Activated naive CD4-positive, alpha-beta T cell treated with anti-CD3 and anti-CD28 coated beads, Interleukin-2, amount 50 U/mL, for 16 hours (primary cell): Measurements from ENCODE around the gene CHMP2A.

ENCODE experiments used
- DNase-seq: peaks from one replicate; pipeline ENCODE4 v3.0.0-alpha.2; 2020

CHMP2A gene

DNA sequence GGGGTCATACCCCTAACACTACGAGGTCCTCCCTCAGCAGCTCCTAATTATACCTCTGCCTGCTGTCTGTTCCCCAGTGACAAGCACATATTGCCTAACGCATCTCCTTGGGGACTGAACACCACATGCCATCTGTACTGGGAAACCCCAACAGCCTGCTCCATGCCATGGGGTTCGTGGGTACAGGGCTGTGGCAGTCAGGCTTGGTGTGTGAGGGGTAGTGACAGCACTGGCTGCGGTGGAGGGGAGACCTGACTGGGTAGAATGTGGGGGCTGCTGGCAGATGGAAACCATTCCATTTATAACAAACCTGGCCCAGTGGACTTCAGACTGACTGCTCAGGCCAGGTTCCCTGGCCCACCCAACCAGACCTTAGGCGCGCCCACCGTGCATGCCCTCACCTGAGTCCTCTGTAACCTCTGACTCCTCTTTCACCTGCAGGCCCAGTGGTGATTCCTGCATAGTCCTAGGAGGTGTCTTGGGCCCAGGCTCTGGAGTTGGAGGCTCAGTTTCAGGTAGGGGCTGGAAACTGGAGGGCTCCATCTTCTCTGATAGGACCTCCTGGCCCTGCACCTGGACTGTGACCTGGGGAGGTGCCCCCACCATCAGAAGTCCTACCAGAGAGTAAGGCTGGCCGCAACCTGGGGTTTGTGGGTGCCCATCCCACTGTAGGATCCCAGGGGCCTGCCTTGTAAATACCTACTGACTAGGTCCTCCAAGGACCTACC lies 15.2 kb upstream of the CHMP2A start:
- no peak for DNase-seq

GRCh38 chr19:58569191-58569942 lies 14.5 kb upstream of the CHMP2A start:
- no peak for DNase-seq

- no peak for DNase-seq
Observed at GRCh38 chr19:58568453-58569130, 13.7 kb upstream of the CHMP2A start.

GRCh38 chr19:58566989-58567388 lies 12.1 kb upstream of the CHMP2A start:
- no peak for DNase-seq

GRCh38 chr19:58563823-58564222 lies 8.9 kb upstream of the CHMP2A start:
- DNase-seq, result no peak

DNA sequence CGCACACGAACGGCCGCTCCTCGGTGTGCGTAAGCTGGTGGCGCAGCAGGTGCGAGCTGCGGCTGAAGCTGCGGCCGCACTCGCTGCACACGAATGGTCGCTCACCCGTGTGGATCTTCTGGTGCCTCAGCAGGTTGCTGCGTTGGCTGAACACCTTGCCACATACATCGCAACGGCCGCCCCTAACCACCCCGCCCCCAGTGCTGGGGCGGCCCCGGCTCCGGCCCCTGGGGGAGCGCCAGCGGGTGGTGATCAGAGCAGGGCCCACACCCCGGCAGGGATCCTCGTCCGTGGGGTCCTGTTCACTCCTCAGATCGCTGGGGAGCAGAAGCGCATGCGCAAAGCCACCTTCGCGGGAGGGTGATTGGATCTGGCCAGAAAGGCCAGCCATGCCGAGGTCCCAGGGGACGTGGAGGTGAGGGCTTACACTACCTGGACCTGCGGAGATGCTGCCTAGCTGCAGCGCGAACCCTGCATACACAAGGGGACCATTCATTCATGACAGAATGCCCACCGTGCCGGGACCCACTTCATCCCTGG lies 8.2 kb upstream of the CHMP2A start:
- no peak for DNase-seq

DNA sequence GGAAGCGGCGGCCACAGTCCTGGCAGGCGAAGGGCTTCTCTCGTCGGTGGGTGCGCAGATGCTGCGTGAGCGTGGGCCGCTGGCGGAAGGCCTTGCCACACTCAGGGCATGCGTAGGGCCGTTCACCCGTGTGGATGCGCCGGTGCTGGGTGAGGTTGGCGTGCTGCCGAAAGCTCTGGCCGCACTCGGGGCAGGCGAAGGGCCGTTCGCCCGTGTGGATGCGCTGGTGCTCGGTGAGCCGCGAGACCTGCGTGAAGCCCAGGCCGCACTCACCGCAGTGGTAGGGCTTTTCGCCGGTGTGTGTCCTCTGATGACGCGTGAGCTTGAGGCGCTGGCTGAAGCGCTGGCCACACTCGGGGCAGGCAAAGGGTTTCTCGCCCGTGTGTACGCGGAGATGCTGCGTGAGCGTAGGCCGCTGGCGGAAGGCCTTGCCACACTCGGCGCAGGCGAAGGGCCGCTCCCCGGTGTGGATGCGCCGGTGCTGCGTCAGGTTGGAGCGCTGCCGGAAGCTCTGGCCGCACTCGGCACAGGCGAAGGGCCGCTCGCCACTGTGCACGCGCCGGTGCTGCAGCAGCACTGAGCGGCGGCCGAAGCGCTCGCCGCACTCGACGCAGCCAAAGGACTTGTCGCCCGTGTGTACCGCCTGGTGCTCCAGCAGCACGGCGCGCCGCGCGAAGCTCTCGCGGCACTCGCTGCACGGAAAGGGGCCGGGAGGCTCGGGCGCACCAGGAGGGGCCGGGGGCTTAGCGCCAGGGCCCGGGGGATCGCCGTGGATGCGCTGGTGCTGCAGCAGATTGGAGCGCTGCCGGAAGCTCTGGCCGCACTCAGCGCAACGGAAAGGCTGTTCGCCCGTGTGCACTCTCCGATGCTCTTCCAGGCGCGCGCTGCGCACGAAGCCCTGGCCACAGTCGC lies 7.5 kb upstream of the CHMP2A start:
- DNase-seq, result no peak

DNA sequence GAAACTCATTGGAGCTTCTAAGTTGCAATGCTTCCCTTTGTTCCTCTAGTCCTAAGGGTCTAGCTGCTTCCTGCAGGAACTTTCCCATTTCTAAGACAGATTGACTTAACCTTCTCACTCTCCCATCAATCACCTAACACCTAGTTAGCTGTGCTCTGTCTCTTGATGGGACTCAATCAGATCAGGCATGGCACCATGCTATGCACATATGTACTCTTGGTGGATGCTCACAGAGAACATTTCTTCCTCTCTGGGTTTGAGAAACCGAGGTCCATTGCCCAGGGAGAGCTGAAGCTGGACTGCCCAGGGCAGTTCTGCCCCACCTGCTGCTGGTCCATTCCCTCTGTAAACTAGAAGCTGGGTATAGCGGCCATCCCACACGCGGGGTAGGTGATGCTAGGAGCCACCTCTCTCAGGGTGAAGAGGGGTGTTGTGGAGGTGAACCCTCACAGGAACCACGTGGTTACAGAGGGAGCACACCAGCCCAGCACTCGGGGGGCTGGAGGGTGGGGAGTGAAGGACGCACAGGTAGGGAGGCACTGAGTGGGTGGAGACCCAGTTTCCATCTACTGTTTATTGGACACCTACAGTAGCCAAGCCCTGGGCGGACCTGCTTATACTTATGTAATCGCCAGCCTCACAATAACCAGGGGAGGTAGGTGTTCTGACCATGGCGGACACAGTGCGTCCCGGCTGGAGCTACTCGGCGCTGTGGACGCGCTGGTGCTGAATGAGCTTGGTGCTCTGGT lies 6.6 kb upstream of the CHMP2A start:
- DNase-seq, result no peak

DNA sequence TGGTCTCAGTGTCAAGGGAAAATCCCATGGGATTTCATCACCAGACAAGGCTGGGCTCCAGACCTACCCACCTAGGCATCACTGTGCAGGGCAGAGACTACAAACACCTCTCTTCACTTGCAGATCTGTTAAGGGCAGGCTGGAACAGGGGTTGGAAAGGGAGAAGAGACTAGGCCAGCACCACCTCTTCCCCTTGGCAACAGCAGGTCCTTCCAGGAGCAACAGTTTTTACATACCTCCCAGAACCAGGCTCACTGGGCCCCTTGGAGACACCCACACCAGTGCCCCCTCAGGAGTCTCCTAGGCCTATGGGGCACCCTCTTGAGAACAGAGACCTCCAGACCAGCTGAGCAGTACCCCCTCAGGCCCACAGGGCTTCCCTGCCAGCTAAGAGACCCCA lies 6.0 kb upstream of the CHMP2A start:
- DNase-seq, result no peak

DNA sequence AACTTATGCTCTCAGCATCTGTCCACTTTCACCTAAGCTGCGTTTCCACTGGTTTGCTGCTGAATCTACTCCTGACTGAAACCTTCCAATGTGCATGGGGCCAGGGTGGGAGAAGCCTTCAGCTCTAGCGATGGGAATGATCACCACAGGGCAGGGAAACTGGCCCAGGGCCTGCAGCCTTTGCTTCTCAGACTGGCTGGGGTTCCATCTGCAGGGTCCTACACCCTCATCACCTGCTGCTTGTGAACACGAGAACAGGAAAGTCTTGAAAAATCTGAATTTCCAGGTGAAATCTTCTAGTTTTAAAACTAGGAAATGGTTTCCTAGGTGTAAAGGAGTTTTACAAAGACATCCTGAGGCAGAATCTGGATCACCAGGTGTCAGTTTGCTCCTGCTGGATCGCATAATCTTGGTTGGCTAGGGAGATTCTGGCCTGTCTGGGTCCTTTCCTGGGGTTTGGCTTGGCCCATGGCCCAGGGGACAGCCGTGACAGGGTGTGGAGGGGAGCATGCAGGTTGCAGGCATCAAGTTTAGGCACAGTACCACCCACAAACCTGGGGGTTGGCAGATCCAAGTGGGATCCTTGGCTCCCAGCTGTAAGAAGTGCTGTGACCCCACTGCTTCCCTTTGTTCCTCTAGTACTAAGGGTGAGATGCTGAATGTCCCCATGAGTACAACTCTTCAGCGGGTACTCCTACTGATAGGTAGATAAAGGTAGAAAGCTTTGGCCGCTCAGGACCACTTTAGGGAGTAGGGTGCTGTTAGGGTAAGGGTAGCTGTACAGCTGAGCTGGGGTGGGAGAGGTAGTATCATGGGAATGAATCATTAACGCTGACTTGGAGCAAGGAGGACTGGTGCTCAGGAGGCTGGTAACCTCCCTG lies 5.3 kb upstream of the CHMP2A start:
- no peak for DNase-seq

- peak; percentile 51 for DNase-seq
Observed at GRCh38 chr19:58559275-58560006, 4.5 kb upstream of the CHMP2A start.

GRCh38 chr19:58558623-58559274 lies 3.8 kb upstream of the CHMP2A start:
- peak; percentile 100 for DNase-seq

DNA sequence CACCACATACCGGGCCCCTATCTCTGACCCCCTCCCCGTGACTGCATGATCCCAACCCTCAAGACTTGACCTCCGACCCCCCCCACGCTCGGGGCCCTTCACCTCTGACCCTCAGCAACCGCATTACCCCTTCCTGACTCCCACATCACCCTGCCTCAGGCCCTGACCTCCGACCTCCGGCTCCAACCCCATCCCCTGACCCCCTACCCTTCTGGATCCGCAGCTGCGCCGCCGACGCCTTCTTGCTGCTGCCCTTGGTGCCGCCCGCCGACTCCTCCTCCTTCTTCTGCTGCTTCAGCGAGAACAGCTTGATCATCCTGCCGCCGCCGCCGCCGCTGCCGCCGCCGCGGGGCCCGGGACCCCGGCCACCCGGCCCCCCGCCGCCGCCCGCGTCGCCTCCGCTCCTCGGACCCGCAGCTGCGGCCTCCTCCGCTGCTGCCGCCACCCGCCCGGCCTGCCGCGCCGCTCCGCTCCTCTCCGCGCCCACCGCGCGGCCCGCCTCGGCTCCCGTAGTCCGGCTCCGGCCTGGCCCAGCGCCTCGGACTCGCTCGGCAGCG lies 3.2 kb upstream of the CHMP2A start, which contains the start of gene UBE2M:
Gene UBE2M, minus strand, starts transcription at position 546 of the 557 bp plus-strand sequence. Its CDS starts 230 bp downstream, at position 316.
- peak; percentile 72 for DNase-seq

DNA sequence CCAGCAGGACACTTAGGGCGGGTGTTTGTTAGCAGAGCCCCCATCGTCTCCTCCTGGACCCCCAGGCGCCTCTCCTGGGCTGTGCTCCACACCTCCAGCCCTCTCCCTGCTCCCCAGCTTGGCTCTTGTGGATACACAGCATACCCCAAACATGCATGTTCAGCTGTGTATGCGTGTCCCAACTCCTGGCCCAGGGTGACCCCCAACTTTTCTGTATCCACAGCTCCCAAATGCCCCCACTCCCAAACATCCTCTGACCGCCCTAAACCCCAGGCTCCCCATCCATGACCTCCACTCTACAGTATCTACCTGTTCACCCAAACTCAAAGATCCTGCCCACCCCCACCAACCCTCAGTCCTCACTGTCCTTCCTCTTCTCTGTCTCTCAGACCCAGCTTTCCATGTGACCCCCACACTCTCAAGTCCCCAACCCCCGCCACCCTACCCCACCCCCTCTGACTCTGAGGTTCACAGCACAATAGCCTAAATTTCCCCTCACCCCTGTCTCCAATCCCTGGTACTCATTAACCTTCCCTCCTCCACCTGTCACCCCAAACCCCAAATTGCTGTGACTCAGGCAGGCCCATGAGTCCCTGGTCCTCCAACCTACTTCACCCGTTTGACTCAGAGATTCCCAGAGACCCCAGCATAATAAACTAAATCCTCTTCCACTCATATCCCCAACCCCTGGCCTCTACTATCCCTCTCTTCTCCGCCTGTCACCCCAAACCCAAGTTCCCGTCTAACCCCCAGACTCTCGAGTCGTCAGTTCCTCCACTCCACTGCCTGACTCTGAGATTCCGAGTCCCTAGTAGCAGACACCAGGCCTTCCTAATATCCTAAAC lies 2.5 kb upstream of the CHMP2A start:
- no peak for DNase-seq

DNA sequence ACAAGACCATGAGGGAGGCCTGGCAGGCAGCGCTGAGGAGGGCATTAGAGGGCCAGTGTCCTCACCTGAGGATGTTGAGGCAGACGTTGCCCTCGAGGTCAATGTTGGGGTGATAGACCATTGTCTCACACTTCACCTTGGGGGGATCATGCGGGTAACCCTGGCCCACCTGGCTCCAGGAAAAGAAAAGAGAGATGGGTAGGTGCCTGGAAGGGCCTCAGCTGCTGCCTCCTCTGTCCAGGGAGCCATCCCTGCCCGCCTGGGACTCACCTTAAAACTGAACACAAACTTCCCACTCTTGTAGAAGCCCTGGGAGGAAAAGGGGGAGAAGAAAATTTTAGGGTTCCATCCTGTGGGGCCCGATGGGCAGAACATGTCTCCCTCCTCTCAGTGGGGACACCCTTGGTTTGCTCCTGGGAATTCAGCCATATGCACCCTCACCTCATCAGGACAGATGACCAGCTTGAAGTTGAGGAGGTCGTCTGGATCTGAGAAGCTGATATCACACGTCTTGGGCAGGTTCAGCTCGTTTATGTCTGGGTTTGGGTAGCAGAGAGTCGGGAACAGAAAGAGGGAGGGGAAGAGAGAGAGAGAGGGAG lies 1.8 kb upstream of the CHMP2A start:
- no peak for DNase-seq

GRCh38 chr19:58555920-58556621 lies 1.2 kb upstream of the CHMP2A start:
- no peak for DNase-seq

- no peak for DNase-seq
Observed at GRCh38 chr19:58555369-58555885, 522 bp upstream of the CHMP2A start.
